GM23338 (cell line): ENCODE measurements around the gene UBASH3A. TPM values are rescaled to one million over a fixed set of nuclear protein-coding genes. Genes with fewer than 3 reads are reported as not detected.

ENCODE experiments used
- ATAC-seq: fragments of 200-7000 bp; cut with Tn5 transposase; 3 replicates; pipeline ENCODE4 v1.9.1; 2020
- DNase-seq: peaks from one replicate; pipeline ENCODE4 v3.0.0-alpha.2; 2015; ENCODE audit warnings: low spot score
- H2AFZ ChIP-seq: fragments of 200-600 bp; sonication (generic); 2 replicates; pipeline ENCODE4 v1.8.0; 2016; ENCODE audit warnings: antibody characterized with exemption, mild to moderate bottlenecking, moderate library complexity
- H3F3A ChIP-seq: fragments of 200-600 bp; sonication (generic); replicated peaks from 2 replicates; pipeline ENCODE4 v1.8.0; 2017; ENCODE audit warnings: antibody characterized with exemption, mixed run types, low read depth
- H3K27ac ChIP-seq: fragments of 200-600 bp; sonication (generic); 2 replicates; pipeline ENCODE4 v1.6.1; 2016; ENCODE audit warnings: low read depth
- H3K27me3 ChIP-seq: fragments of 200-600 bp; sonication (generic); 2 replicates; pipeline ENCODE4 v1.8.0; 2016; ENCODE audit warnings: mild to moderate bottlenecking, mixed run types, moderate library complexity; ENCODE audit not compliant: insufficient read depth
- H3K36me3 ChIP-seq: fragments of 200-600 bp; sonication (generic); 2 replicates; pipeline ENCODE4 v1.8.0; 2016; ENCODE audit warnings: mild to moderate bottlenecking; ENCODE audit not compliant: insufficient read depth
- H3K4me1 ChIP-seq: fragments of 200-600 bp; sonication (generic); 2 replicates; pipeline ENCODE4 v1.8.0; 2016; ENCODE audit warnings: mild to moderate bottlenecking, moderate library complexity; ENCODE audit not compliant: insufficient read depth
- H3K4me2 ChIP-seq: fragments of 200-600 bp; sonication (generic); 2 replicates; pipeline ENCODE4 v1.7.1; 2017; ENCODE audit warnings: mixed run types
- H3K4me3 ChIP-seq: fragments of 200-600 bp; sonication (generic); 2 replicates; pipeline ENCODE4 v1.6.1; 2016; ENCODE audit warnings: mixed run types
- H3K79me2 ChIP-seq: fragments of 200-600 bp; sonication (generic); replicated peaks from 2 replicates; pipeline ENCODE4 v1.8.0; 2017; ENCODE audit warnings: mild to moderate bottlenecking; ENCODE audit not compliant: insufficient read depth
- H3K9me2 ChIP-seq: fragments of 200-600 bp; sonication (generic); 2 replicates; pipeline ENCODE4 v1.8.0; 2017; ENCODE audit not compliant: insufficient read depth
- H4K20me1 ChIP-seq: fragments of 200-600 bp; sonication (generic); replicated peaks from 2 replicates; pipeline ENCODE4 v1.8.0; 2017; ENCODE audit warnings: mild to moderate bottlenecking; ENCODE audit not compliant: insufficient read depth
- H3K27ac Mint-ChIP-seq: 2 replicates; pipeline ENCODE4 v1.8.0; 2020; ENCODE audit warnings: inconsistent platforms, mild to moderate bottlenecking, moderate library complexity, mixed read lengths
- H3K27me3 Mint-ChIP-seq: 3 replicates; pipeline ENCODE4 v1.8.0; 2022; ENCODE audit warnings: low read depth, mild to moderate bottlenecking, moderate library complexity, mixed read lengths, inconsistent platforms; ENCODE audit not compliant: insufficient read depth, poor library complexity
- H3K36me3 Mint-ChIP-seq: 3 replicates; pipeline ENCODE4 v1.8.0; 2021; ENCODE audit warnings: low read depth, mild to moderate bottlenecking, inconsistent platforms, moderate library complexity, mixed read lengths
- H3K4me1 Mint-ChIP-seq: 3 replicates; pipeline ENCODE4 v1.8.0; 2020; ENCODE audit warnings: mild to moderate bottlenecking, inconsistent platforms, mixed read lengths
- H3K4me3 Mint-ChIP-seq: 3 replicates; pipeline ENCODE4 v1.8.0; 2021; ENCODE audit warnings: moderate library complexity, mild to moderate bottlenecking, inconsistent platforms, mixed read lengths
- H3K9me3 Mint-ChIP-seq: 3 replicates; pipeline ENCODE4 v1.8.0; 2020; ENCODE audit warnings: moderate library complexity, mild to moderate bottlenecking, inconsistent platforms, mixed read lengths
- CREB1 ChIP-seq: fragments of 250-450 bp; sonication (Bioruptor Pico); IDR thresholded peaks from 2 replicates; pipeline ENCODE4 v1.5.0; 2020; ENCODE audit warnings: low read depth, mild to moderate bottlenecking, moderate library complexity
- EZH2 ChIP-seq: fragments of 200-600 bp; sonication (generic); IDR thresholded peaks from one replicate; pipeline ENCODE4 v1.8.0; 2017; ENCODE audit warnings: antibody characterized with exemption, mild to moderate bottlenecking, low read depth; ENCODE audit not compliant: unreplicated experiment
- EZH2phosphoT487 ChIP-seq: fragments of 200-600 bp; sonication (generic); IDR thresholded peaks from one replicate; pipeline ENCODE4 v1.8.1; 2018; ENCODE audit warnings: antibody characterized with exemption; ENCODE audit not compliant: unreplicated experiment
- JUNB ChIP-seq: IDR thresholded peaks from one replicate; pipeline ENCODE4 v1.6.1; 2016; ENCODE audit warnings: antibody characterized with exemption; ENCODE audit not compliant: unreplicated experiment
- NANOG ChIP-seq: IDR thresholded peaks from 2 replicates; pipeline ENCODE4 v1.6.1; 2016; ENCODE audit warnings: antibody characterized with exemption, borderline replicate concordance
- POLR2AphosphoS5 ChIP-seq: IDR thresholded peaks from 2 replicates; pipeline ENCODE4 v1.6.1; 2016; ENCODE audit warnings: antibody characterized with exemption, low read depth
- REST ChIP-seq: IDR thresholded peaks from one replicate; pipeline ENCODE4 v1.6.1; 2018; ENCODE audit warnings: antibody characterized with exemption; ENCODE audit not compliant: unreplicated experiment
- STAT1 ChIP-seq: IDR thresholded peaks from one replicate; pipeline ENCODE4 v1.6.1; 2016; ENCODE audit warnings: antibody characterized with exemption; ENCODE audit not compliant: unreplicated experiment
- polyA plus RNA-seq: library from polyadenylated mRNA; unstranded; fragments of >200 nt; fragmentation: Nextera tagmentation; extraction: Ambion mirVana; gene quantifications from 2 replicates; pipeline ENCODE4 v1.2.1, GENCODE V29; 2016
- total RNA-seq: library from RNA; depleted of rRNA; stranded (reverse); fragments of >200 nt; shearing (Covaris generic); gene quantifications from 2 replicates; pipeline ENCODE4 v1.2.3, GENCODE V29; 2014

UBASH3A gene
- total and polyA plus RNA-seq, 2 experiments from 2014 or later = not detected

- H3K4me2 ChIP-seq = no peak overlapping the region
- H3K4me1 Mint-ChIP-seq = no peaks in the 10 kb centered on the region
- H3K27ac ChIP-seq = no peak overlapping the region
- H3K9me2 ChIP-seq = no peaks in the 10 kb centered on the region
- H3K4me3 Mint-ChIP-seq = no peak overlapping the region
- no peak for TF ChIP-seq EZH2phosphoT487
- no peak for TF ChIP-seq POLR2AphosphoS5
- no peak for TF ChIP-seq CREB1
- TF ChIP-seq JUNB = no peak
- TF ChIP-seq NANOG = no peak
- H3K36me3 Mint-ChIP-seq = no peaks in the 10 kb centered on the region
- H3K27ac Mint-ChIP-seq = no peak overlapping the region
- peaks cover 27% of the 10 kb centered on the region for H3K9me3 Mint-ChIP-seq
- H3K36me3 ChIP-seq = no peaks in the 10 kb centered on the region
- no peaks in the 10 kb centered on the region for H4K20me1 ChIP-seq
- no peak overlapping the region for H2AFZ ChIP-seq
- H3K4me3 ChIP-seq = no peak overlapping the region
- H3K4me1 ChIP-seq = no peaks in the 10 kb centered on the region
- H3K27me3 Mint-ChIP-seq = peaks cover 3% of the 10 kb centered on the region
- H3F3A ChIP-seq = no peaks in the 10 kb centered on the region
- no peaks in the 10 kb centered on the region for H3K27me3 ChIP-seq
- no peak for ATAC-seq
- no peak for DNase-seq
- no peaks in the 10 kb centered on the region for H3K79me2 ChIP-seq
Measured at GRCh38 chr21:42434884-42435283, 31.2 kb downstream of the UBASH3A start.

GRCh38 chr21:42435401-42435800 is 31.7 kb downstream of the UBASH3A start:
- DNase-seq (no peak), ATAC-seq (no peak)
- no peaks in the 10 kb centered on the region for H3K4me1 Mint-ChIP-seq
- no peak overlapping the region for H3K4me3 Mint-ChIP-seq
- H3F3A ChIP-seq = no peaks in the 10 kb centered on the region
- no peak overlapping the region for H3K4me3 ChIP-seq
- H3K79me2 ChIP-seq = no peaks in the 10 kb centered on the region
- H4K20me1 ChIP-seq = no peaks in the 10 kb centered on the region
- H3K36me3 ChIP-seq = no peaks in the 10 kb centered on the region
- no peaks in the 10 kb centered on the region for H3K27me3 ChIP-seq
- H2AFZ ChIP-seq = no peak overlapping the region
- H3K27me3 Mint-ChIP-seq = peaks cover 6% of the 10 kb centered on the region
- no peak overlapping the region for H3K27ac ChIP-seq
- H3K4me2 ChIP-seq = no peak overlapping the region
- H3K4me1 ChIP-seq = no peaks in the 10 kb centered on the region
- no peaks in the 10 kb centered on the region for H3K9me2 ChIP-seq
- peaks cover 27% of the 10 kb centered on the region for H3K9me3 Mint-ChIP-seq
- no peak for TF ChIP-seq STAT1
- H3K36me3 Mint-ChIP-seq = no peaks in the 10 kb centered on the region
- no peak overlapping the region for H3K27ac Mint-ChIP-seq

- H3K27me3 Mint-ChIP-seq = peaks cover 7% of the 10 kb centered on the region
- no peak for TF ChIP-seq REST
- no peak for TF ChIP-seq CREB1
- TF ChIP-seq EZH2 = no peak
Measured at GRCh38 chr21:42435833-42436232, 32.1 kb downstream of the UBASH3A start.

More at GRCh38 chr21:42435833-42436232, 32.1 kb downstream of the UBASH3A start:
- no peaks in the 10 kb centered on the region for H3K4me1 Mint-ChIP-seq
- H3K4me3 Mint-ChIP-seq = no peak overlapping the region
- Histone ChIP-seq H3K9me2 (no peaks in the 10 kb centered on the region), H3K4me1 (no peaks in the 10 kb centered on the region), H3K4me2 (no peak overlapping the region), H3F3A (no peaks in the 10 kb centered on the region), H2AFZ (no peak overlapping the region), H3K4me3 (no peak overlapping the region), H4K20me1 (no peaks in the 10 kb centered on the region), H3K79me2 (no peaks in the 10 kb centered on the region), H3K27me3 (no peaks in the 10 kb centered on the region), H3K36me3 (no peaks in the 10 kb centered on the region), H3K27ac (no peak overlapping the region)
- no peaks in the 10 kb centered on the region for H3K36me3 Mint-ChIP-seq
- H3K9me3 Mint-ChIP-seq = peaks cover 27% of the 10 kb centered on the region
- no peak for DNase-seq
- ATAC-seq = no peak
- H3K27ac Mint-ChIP-seq = no peak overlapping the region
